ENCODE results near the gene HLA-DMA.

HLA-DMA gene

DNA sequence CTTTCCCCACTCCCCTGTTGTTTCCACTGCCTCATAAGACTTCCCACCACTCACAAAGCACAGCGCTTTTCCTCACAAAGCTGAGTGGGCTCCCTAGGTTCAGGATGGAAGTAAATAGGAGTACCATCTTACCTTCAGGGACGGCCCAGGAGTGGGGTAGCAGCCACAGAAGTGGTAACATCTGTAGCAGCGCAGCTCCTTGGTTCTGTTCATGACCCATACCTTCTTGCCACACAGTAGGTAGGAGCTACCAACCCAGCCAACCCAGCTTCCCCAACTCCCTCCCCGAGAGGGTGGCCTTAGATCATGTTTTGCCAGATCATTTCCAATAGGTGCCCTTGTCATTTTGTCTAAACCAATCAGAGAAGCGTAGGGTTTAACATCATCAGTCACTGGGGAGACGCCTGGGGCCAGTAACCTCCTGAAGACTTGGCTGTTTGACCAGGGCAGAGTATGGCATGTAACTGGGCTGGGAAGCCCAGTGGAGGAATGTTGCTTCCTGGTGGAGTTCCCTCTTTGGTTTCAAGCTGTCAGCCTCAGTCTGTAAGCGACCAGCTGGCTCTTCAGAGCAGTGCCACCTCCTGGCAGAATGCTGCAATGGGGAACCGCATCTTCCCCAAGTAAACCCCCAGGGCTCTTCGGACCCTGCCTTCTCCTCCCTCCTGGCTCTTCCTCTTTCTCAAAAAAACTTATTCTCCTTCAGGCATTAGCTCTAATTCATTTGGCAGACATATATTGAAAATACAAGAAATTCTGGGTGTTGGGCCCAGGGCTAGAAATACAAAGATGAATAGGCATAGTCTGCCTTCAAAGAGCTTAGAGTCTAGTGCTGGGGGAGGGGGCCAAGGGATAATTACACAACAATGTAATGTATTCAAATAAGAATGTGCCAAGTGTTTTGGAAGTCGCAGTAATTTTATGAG lies at the start of gene HLA-DMA:
HLA-DMA (minus strand) TSS at position 281 of the 923 bp plus-strand sequence; CDS start at position 220, 61 bp downstream.
- peak; percentile 92 for DNase-seq

- DNase-seq = no peak
Measured at GRCh38 chr6:33001685-33002084, 48.8 kb upstream of the HLA-DMA start.

GRCh38 chr6:33000055-33000454 lies 47.2 kb upstream of the HLA-DMA start:
- DNase-seq = peak; percentile 20

DNA sequence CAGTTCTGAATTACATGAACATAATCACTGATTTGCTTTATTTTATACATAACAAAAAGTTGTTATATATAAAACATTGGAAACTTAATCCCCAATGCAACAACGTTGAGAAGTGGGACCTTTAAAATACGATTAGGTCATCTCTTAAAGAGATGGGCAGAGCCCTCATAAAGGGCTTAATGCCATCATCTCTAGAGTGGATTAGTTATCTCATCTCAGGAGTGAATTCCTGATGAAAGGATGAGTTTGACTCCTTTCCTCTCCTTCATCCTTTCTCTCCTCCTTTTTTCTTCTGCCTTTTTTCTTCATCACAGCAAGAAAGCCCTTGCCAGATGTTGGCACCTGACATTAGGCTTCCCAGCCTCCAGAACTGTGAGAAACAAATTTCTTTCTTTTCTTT lies 42.6 kb upstream of the HLA-DMA start:
- DNase-seq = no peak

- DNase-seq = no peak
Measured at GRCh38 chr6:32993363-32993973, 40.6 kb upstream of the HLA-DMA start.

DNA sequence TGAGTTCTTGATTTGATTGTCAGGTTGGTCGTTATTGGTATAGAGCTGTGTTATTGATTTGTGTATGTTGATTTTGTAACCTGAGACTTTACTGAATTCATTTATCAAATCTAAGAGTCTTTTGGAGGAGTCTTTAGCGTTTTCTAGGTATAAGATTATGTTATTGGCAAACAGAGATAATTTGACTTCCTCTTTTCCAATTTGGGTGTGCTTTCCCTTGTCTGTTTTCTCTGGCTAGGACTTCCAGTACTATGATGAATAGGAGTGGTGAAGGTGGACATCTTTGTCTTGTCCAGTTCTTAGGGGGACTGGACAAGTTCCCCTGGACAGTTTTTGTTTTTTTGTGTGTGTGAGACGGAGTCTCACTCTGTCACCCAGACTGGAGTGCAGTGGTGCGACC lies 39.1 kb upstream of the HLA-DMA start:
- DNase-seq = no peak

GRCh38 chr6:32989368-32989767 lies 36.5 kb upstream of the HLA-DMA start:
- DNase-seq = no peak

GRCh38 chr6:32984622-32985389 lies 31.9 kb upstream of the HLA-DMA start:
- DNase-seq = peak; percentile 53

GRCh38 chr6:32983964-32984621 lies 31.2 kb upstream of the HLA-DMA start:
- DNase-seq = no peak

DNA sequence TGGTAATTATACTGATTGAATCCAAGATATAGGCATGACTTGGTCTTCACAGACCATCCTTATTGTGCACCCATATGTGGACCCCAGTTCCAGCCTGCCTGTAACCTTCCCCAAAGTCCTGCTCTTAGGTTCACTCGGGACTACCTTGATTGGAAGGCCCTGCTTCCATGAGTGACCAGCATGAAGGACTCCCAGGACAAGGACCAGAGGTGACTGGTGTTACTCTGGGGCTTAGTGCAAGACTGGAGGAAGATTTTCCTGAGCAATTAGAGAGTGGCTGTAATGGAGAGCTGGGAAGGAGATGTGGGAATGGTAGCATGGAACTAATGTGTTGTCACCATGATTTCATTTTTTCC lies 30.6 kb upstream of the HLA-DMA start:
- no peak for DNase-seq

- DNase-seq = no peak
Measured at GRCh38 chr6:32982702-32983492, 30.0 kb upstream of the HLA-DMA start.

DNA sequence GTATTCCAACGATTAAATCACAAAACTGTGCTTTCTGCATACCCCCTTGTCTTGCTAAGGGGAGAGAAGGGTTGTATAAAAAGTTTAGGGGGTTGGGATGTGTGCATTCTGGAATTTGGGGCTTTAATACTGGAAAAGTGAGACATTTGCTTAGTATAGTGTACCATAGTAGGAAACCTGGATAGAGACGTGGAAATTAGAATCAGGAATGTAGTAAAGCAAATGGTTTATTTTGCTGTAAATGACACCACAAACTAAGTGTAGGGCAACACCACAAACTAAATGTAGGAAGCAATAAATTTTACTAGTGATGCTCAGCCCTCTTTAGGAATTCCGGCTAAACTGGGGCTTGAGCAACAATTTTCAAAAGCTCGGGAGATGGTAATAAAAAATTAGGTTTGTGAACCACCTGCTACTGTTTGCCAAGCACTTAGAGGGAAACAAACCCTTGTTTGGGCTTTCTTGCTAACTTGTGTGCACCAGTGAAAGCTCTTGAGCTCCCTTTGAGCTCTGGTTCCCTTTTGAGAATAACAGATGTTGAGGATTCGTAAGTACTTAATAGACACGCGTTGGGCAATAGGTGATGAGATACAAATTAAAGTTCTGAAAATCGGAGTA lies 29.3 kb upstream of the HLA-DMA start:
- DNase-seq = no peak

- DNase-seq = no peak
Measured at GRCh38 chr6:32980488-32981038, 27.7 kb upstream of the HLA-DMA start.

GRCh38 chr6:32979720-32980487 lies 27.0 kb upstream of the HLA-DMA start:
- DNase-seq = no peak

DNA sequence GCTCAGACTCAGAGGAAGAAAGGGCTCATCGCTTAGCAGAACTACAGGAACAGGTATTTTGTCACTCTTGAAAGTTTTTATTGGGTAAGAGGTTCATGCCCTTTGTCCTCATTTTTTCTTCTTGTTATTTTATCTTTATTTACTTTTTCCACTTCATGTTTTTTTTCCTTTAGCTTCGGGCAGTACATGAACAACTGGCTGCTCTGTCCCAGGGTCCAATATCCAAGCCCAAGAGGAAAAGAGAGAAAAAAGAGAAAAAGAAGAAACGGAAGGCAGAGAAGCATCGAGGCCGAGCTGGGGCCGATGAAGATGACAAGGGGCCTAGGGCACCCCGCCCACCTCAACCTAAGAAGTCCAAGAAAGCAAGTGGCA lies 25.0 kb upstream of the HLA-DMA start:
- DNase-seq = no peak

GRCh38 chr6:32977272-32977952 lies 24.5 kb upstream of the HLA-DMA start:
- DNase-seq = no peak

- no peak for DNase-seq
Measured at GRCh38 chr6:32976334-32977069, 23.6 kb upstream of the HLA-DMA start.

- DNase-seq = no peak
Measured at GRCh38 chr6:32975886-32976285, 23.0 kb upstream of the HLA-DMA start.

Data from NCI-H226 (cell line).